Subcutaneous abdominal adipose tissue (tissue), 5 donors: Measurements from ENCODE around the gene ANKRD55.
"Not testable (repeated sequence)": the region's sequence is repeated elsewhere in the genome, so short reads cannot be mapped to it uniquely, and the experiment has no call there.

Experiments used
- H3K27ac ChIP-seq: one replicate; pipeline ENCODE4 v1.7.0; 2013; ENCODE audit warnings: low read depth, mild to moderate bottlenecking, inconsistent platforms, low read length, moderate library complexity
- H3K27me3 ChIP-seq, 5 donors: one replicate each; pipeline ENCODE4 v1.7.0; 2013; ENCODE audit warnings: low read length in 5 of 5, inconsistent platforms in 1 of 5; ENCODE audit not compliant: control insufficient read depth in 5 of 5, insufficient read depth in 4 of 5
- H3K36me3 ChIP-seq, 5 donors: one replicate each; pipeline ENCODE4 v1.7.0; 2013; ENCODE audit warnings: low read length in 5 of 5; ENCODE audit not compliant: control insufficient read depth in 5 of 5, insufficient read depth in 5 of 5
- H3K4me1 ChIP-seq, 5 donors: one replicate each; pipeline ENCODE4 v1.7.0; 2013; ENCODE audit warnings: low read length in 5 of 5, mild to moderate bottlenecking in 3 of 5, moderate library complexity in 1 of 5; ENCODE audit not compliant: control insufficient read depth in 5 of 5, insufficient read depth in 5 of 5
- H3K4me3 ChIP-seq, 5 donors: one replicate each; pipeline ENCODE4 v1.7.0; 2013; ENCODE audit warnings: low read length in 5 of 5, low read depth in 1 of 5
- H3K9ac ChIP-seq, 5 donors: one replicate each; pipeline ENCODE4 v1.7.0; 2013; ENCODE audit warnings: low read length in 5 of 5, mild to moderate bottlenecking in 4 of 5, moderate library complexity in 3 of 5
- H3K9me3 ChIP-seq, 5 donors: one replicate each; pipeline ENCODE4 v1.7.0; 2013; ENCODE audit warnings: low read length in 5 of 5; ENCODE audit not compliant: control insufficient read depth in 5 of 5
- donor health status: healthy.
- donor health status: healthy.
- donor health status: healthy.
- donor health status: healthy.
- donor health status: healthy.

Gene ANKRD55

GRCh38 chr5:56212130-56212879 lies 20.8 kb downstream of the ANKRD55 start:
- H3K27ac ChIP-seq = no peak overlapping the region
- no peak overlapping the region for H3K9ac ChIP-seq
- H3K4me3 ChIP-seq = no peak overlapping the region
- H3K4me1 ChIP-seq = peaks cover 0 to 11% (median 9%) of the 10 kb centered on the region in 5 donors
- H3K27me3 ChIP-seq = no peaks in the 10 kb centered on the region
- no peaks in the 10 kb centered on the region for H3K36me3 ChIP-seq
- H3K9me3 ChIP-seq = peaks cover 0 to 8% (median 0%) of the 10 kb centered on the region in 5 donors

GRCh38 chr5:56211298-56211865 lies 21.7 kb downstream of the ANKRD55 start:
- H3K4me1 ChIP-seq = peaks cover 0 to 11% (median 9%) of the 10 kb centered on the region in 5 donors
- H3K27ac ChIP-seq = no peak overlapping the region
- peaks cover 0 to 3% (median 0%) of the 10 kb centered on the region in 5 donors for H3K9me3 ChIP-seq
- no peaks in the 10 kb centered on the region for H3K27me3 ChIP-seq
- H3K36me3 ChIP-seq = no peaks in the 10 kb centered on the region
- no peak overlapping the region for H3K9ac ChIP-seq
- no peak overlapping the region for H3K4me3 ChIP-seq

GRCh38 chr5:56208681-56209080 lies 24.4 kb downstream of the ANKRD55 start:
- Histone ChIP-seq H3K9me3 (no peaks in the 10 kb centered on the region), H3K27me3 (no peaks in the 10 kb centered on the region), H3K27ac (no peak overlapping the region), H3K4me1 (peaks cover 0 to 11% (median 9%) of the 10 kb centered on the region in 5 donors), H3K36me3 (no peaks in the 10 kb centered on the region), H3K9ac (no peak overlapping the region), H3K4me3 (no peak overlapping the region)

- Histone ChIP-seq H3K36me3 (no peaks in the 10 kb centered on the region), H3K9ac (no peak overlapping the region), H3K27ac (no peak overlapping the region), H3K27me3 (no peaks in the 10 kb centered on the region), H3K4me1 (peaks cover 0 to 11% (median 9%) of the 10 kb centered on the region in 5 donors), H3K4me3 (no peak overlapping the region), H3K9me3 (no peaks in the 10 kb centered on the region)
These were observed 25.6 kb downstream of the ANKRD55 start for GRCh38 chr5:56207537-56207936.

- no peak overlapping the region for H3K9ac ChIP-seq
- peaks cover 0 to 6% (median 2%) of the 10 kb centered on the region in 5 donors for H3K4me1 ChIP-seq
- H3K27me3 ChIP-seq = no peaks in the 10 kb centered on the region
- no peaks in the 10 kb centered on the region for H3K9me3 ChIP-seq
- H3K27ac ChIP-seq = no peak overlapping the region
- H3K4me3 ChIP-seq = no peak overlapping the region
- no peaks in the 10 kb centered on the region for H3K36me3 ChIP-seq
These were observed 26.8 kb downstream of the ANKRD55 start for GRCh38 chr5:56206126-56206910.

- H3K36me3 ChIP-seq, H3K9me3 ChIP-seq, H3K27me3 ChIP-seq, H3K4me1 ChIP-seq, H3K4me3 ChIP-seq, H3K27ac ChIP-seq, H3K9ac ChIP-seq: not testable (repeated sequence)
These were observed 29.2 kb downstream of the ANKRD55 start for GRCh38 chr5:56203936-56204335.

GRCh38 chr5:56202483-56202882 lies 30.6 kb downstream of the ANKRD55 start:
- H3K27ac ChIP-seq = no peak overlapping the region
- H3K27me3 ChIP-seq = no peaks in the 10 kb centered on the region
- no peak overlapping the region for H3K4me3 ChIP-seq
- no peak overlapping the region for H3K9ac ChIP-seq
- no peaks in the 10 kb centered on the region for H3K36me3 ChIP-seq
- H3K4me1 ChIP-seq = peaks cover 0 to 9% (median 6%) of the 10 kb centered on the region in 5 donors
- no peaks in the 10 kb centered on the region for H3K9me3 ChIP-seq

- H3K36me3 ChIP-seq, H3K9ac ChIP-seq, H3K4me3 ChIP-seq, H3K9me3 ChIP-seq, H3K4me1 ChIP-seq, H3K27me3 ChIP-seq, H3K27ac ChIP-seq: not testable (repeated sequence)
These were observed 31.3 kb downstream of the ANKRD55 start for GRCh38 chr5:56201762-56202261.

GRCh38 chr5:56200971-56201666 lies 32.0 kb downstream of the ANKRD55 start:
- H3K4me1 ChIP-seq = peaks cover 0 to 9% (median 6%) of the 10 kb centered on the region in 5 donors
- H3K36me3 ChIP-seq = no peaks in the 10 kb centered on the region
- H3K9me3 ChIP-seq = no peaks in the 10 kb centered on the region
- peak overlapping the region in 1 of 5 donors; percentile 4 for H3K9ac ChIP-seq
- H3K4me3 ChIP-seq = peak overlapping the region in 1 of 5 donors; percentile 15
- no peaks in the 10 kb centered on the region for H3K27me3 ChIP-seq
- H3K27ac ChIP-seq = peak overlapping the region; percentile 8
